OCI-LY1 (cell line): ENCODE measurements around the gene CRYGB.

Experiments used
- H2AFZ ChIP-seq: fragments of 200-600 bp; sonication (generic), shearing (Covaris generic); 2 replicates; pipeline ENCODE4 v1.6.0; 2014; ENCODE audit warnings: antibody characterized with exemption, mild to moderate bottlenecking, low read length
- H3F3A ChIP-seq: fragments of 200-600 bp; sonication (generic), shearing (Covaris generic); 2 replicates; pipeline ENCODE4 v1.6.0; 2014; ENCODE audit warnings: mild to moderate bottlenecking, antibody characterized with exemption, low read length, moderate library complexity; ENCODE audit not compliant: insufficient read depth
- H3K27ac ChIP-seq: fragments of 200-600 bp; sonication (generic); 2 replicates; pipeline ENCODE4 v1.5.1; 2014; ENCODE audit warnings: low read length, mixed run types, mild to moderate bottlenecking, low read depth; ENCODE audit not compliant: poor library complexity, severe bottlenecking
- H3K27me3 ChIP-seq: fragments of 200-600 bp; sonication (generic); 2 replicates; pipeline ENCODE4 v1.6.0; 2014; ENCODE audit warnings: antibody characterized with exemption, mild to moderate bottlenecking, low read length, moderate library complexity; ENCODE audit not compliant: insufficient read depth
- H3K36me3 ChIP-seq: fragments of 200-600 bp; sonication (generic); 2 replicates; pipeline ENCODE4 v1.6.1; 2014; ENCODE audit warnings: mild to moderate bottlenecking, antibody characterized with exemption, low read length, moderate library complexity, mixed read lengths; ENCODE audit not compliant: insufficient read depth
- H3K4me1 ChIP-seq: fragments of 200-600 bp; sonication (generic); 2 replicates; pipeline ENCODE4 v1.5.1; 2014; ENCODE audit warnings: mild to moderate bottlenecking, low read length, moderate library complexity; ENCODE audit not compliant: insufficient read depth, severe bottlenecking
- H3K4me2 ChIP-seq: fragments of 200-600 bp; sonication (generic), shearing (Covaris generic); 2 replicates; pipeline ENCODE4 v1.6.1; 2014; ENCODE audit warnings: low read length
- H3K4me3 ChIP-seq: fragments of 200-600 bp; sonication (generic); 2 replicates; pipeline ENCODE4 v1.5.1; 2014; ENCODE audit warnings: low read length, low read depth, mild to moderate bottlenecking, mixed read lengths; ENCODE audit not compliant: poor library complexity, severe bottlenecking
- H3K79me2 ChIP-seq: fragments of 200-600 bp; shearing (Covaris generic); 2 replicates; pipeline ENCODE4 v1.6.1; 2016; ENCODE audit warnings: mixed run types, low read length, mixed read lengths; ENCODE audit not compliant: insufficient read depth
- H3K9ac ChIP-seq: fragments of 200-600 bp; sonication (generic), shearing (Covaris generic); 2 replicates; pipeline ENCODE4 v1.6.1; 2014; ENCODE audit warnings: mild to moderate bottlenecking, low read length, mixed read lengths
- H3K9me2 ChIP-seq: fragments of 200-600 bp; sonication (generic), shearing (Covaris generic); 2 replicates; pipeline ENCODE4 v1.6.1; 2014; ENCODE audit warnings: low read depth, mild to moderate bottlenecking, low read length, mixed read lengths
- H3K9me3 ChIP-seq: fragments of 200-600 bp; shearing (Covaris generic); 2 replicates; pipeline ENCODE4 v1.6.1; 2014; ENCODE audit warnings: low read length, mixed read lengths
- H4K20me1 ChIP-seq: fragments of 200-600 bp; sonication (generic), shearing (Covaris generic); 2 replicates; pipeline ENCODE4 v1.6.0; 2016; ENCODE audit warnings: mild to moderate bottlenecking, low read length; ENCODE audit not compliant: insufficient read depth
- CTCF ChIP-seq: fragments of 200-600 bp; sonication (generic), shearing (Covaris generic); IDR thresholded peaks from 2 replicates; pipeline ENCODE4 v1.5.1; 2017; ENCODE audit warnings: mild to moderate bottlenecking, antibody characterized with exemption, low read length, moderate library complexity, mixed read lengths
- EZH2 ChIP-seq: fragments of 200-600 bp; sonication (generic), shearing (Covaris generic); IDR thresholded peaks from 2 replicates; pipeline ENCODE4 v1.8.0; 2017; ENCODE audit warnings: borderline replicate concordance, mixed run types, mild to moderate bottlenecking, antibody characterized with exemption, low read length, moderate library complexity, mixed read lengths

CRYGB gene

GRCh38 chr2:208146006-208146405 lies at the start of gene CRYGB:
Gene CRYGB (minus strand): TSS chr2:208146158. CDS start chr2:208146120, 38 bp downstream.
- Histone ChIP-seq H3K27me3 (no peaks in the 10 kb centered on the region; the same call in 1 of the 2 replicates), H3K4me3 (no peak within 1 kb of the TSS), H4K20me1 (no peaks in the 10 kb centered on the region), H3K9me3 (no peaks in the 10 kb centered on the region), H3K4me2 (no peak within 1 kb of the TSS), H3K9me2 (no peaks in the 10 kb centered on the region), H3K36me3 (no peaks in the 10 kb centered on the region), H3K27ac (no peak within 1 kb of the TSS), H3F3A (no peaks in the 10 kb centered on the region), H3K79me2 (no peaks in the 10 kb centered on the region), H2AFZ (no peak within 1 kb of the TSS), H3K4me1 (no peaks in the 10 kb centered on the region), H3K9ac (no peak within 1 kb of the TSS)
- TF ChIP-seq EZH2: no peak
- no peak for TF ChIP-seq CTCF

GRCh38 chr2:208195531-208195930 lies 49.6 kb upstream of the CRYGB start:
- no peaks in the 10 kb centered on the region for H3K79me2 ChIP-seq

GRCh38 chr2:208192611-208193236 lies 46.8 kb upstream of the CRYGB start:
- H3K4me2 ChIP-seq: no peak overlapping the region
- H3K9me3 ChIP-seq: no peaks in the 10 kb centered on the region
- no peak overlapping the region for H3K27ac ChIP-seq
- no peak for TF ChIP-seq CTCF
- TF ChIP-seq EZH2: no peak
- no peak overlapping the region for H3K9ac ChIP-seq
- no peaks in the 10 kb centered on the region for H4K20me1 ChIP-seq
- no peaks in the 10 kb centered on the region for H3K36me3 ChIP-seq
- no peaks in the 10 kb centered on the region for H3F3A ChIP-seq
- H3K9me2 ChIP-seq: no peaks in the 10 kb centered on the region
- H3K27me3 ChIP-seq: no peaks in the 10 kb centered on the region
- no peaks in the 10 kb centered on the region for H3K4me1 ChIP-seq
- H3K4me3 ChIP-seq: no peak overlapping the region
- no peak overlapping the region for H2AFZ ChIP-seq
- no peaks in the 10 kb centered on the region for H3K79me2 ChIP-seq

More at GRCh38 chr2:208195531-208195930, 49.6 kb upstream of the CRYGB start:
- Histone ChIP-seq H3K4me2 (no peak overlapping the region), H3K27ac (no peak overlapping the region), H2AFZ (no peak overlapping the region), H3K9me3 (no peaks in the 10 kb centered on the region), H3F3A (no peaks in the 10 kb centered on the region), H3K9ac (no peak overlapping the region), H4K20me1 (no peaks in the 10 kb centered on the region), H3K4me1 (no peaks in the 10 kb centered on the region), H3K9me2 (no peaks in the 10 kb centered on the region), H3K4me3 (no peak overlapping the region), H3K36me3 (no peaks in the 10 kb centered on the region), H3K27me3 (no peaks in the 10 kb centered on the region)
- TF ChIP-seq CTCF (no peak), EZH2 (no peak)
